AG20443 (cell line): Measurements from ENCODE around the gene CLASP1.
"Not testable (repeated sequence)": the region's sequence is repeated elsewhere in the genome, so short reads cannot be mapped to it uniquely, and the experiment has no call there.

Experiments
- DNase-seq: peaks from one replicate; pipeline ENCODE4 v3.0.0; 2012; ENCODE audit warnings: low spot score, mixed read lengths

CLASP1 gene

DNA sequence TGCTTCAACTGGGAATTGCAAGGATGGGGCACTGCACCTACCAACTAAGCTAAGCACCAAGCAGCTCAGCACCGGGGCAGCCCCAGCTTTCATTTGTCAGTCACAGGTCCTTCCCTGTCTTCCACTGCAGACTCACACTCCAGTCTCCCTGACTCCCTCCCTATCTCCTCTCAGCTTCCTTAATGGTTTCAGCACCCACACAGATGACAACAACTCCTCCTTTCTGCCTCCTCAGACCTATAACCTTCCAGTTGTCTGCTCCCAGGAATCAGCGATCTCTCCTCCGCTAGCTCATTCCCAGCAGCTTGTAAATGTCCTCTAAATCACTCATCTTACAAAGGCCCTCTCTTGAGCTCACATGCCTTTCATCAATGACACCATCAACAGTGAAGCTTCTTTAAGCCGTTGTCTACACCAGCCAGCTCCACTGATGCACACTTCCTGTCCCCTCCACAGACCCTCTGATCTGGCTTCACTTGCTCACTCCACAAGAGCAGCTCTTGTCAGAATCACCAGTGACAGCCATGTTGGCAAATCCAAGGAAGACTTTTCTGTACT, 32.1 kb downstream of the CLASP1 start:
- no peak for DNase-seq

DNA sequence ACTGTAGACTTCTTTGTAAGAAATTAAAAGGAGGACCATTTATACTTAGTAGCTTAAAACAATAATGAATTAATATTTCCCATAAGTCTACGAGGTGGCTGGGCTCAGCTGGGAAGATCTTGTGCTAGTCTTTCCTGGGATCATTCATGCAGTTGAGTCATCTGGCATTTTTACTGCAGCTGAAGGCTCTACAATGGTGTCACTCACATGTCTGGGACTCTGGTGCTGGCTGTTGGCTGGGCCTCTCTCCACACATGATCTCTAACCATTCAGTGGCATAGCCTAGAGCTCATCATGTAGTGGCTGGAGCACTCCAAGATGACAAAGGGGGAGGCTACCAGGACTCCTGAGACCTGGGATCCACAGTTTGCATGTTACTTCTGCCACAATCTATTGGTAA, 35.5 kb downstream of the CLASP1 start:
- no peak for DNase-seq

DNA sequence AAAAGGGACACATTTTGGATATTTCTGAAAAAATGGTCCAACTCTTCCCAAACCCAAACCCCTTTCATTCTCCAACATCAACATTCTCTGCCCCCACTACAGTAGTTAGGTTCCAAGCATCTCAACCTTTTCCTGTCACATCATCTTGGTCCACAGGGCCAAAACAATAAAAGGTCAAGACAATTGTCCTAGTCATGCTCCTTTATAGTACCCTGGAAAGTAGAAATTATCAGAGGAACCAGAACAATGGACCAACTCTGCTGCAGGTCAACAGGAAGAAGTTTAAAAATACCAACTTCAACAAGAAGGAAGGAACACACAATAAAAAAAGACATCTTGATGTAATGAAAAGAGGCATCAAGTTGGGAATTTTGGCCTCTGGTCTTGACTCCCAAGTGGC, 36.1 kb downstream of the CLASP1 start:
- DNase-seq, result no peak

DNA sequence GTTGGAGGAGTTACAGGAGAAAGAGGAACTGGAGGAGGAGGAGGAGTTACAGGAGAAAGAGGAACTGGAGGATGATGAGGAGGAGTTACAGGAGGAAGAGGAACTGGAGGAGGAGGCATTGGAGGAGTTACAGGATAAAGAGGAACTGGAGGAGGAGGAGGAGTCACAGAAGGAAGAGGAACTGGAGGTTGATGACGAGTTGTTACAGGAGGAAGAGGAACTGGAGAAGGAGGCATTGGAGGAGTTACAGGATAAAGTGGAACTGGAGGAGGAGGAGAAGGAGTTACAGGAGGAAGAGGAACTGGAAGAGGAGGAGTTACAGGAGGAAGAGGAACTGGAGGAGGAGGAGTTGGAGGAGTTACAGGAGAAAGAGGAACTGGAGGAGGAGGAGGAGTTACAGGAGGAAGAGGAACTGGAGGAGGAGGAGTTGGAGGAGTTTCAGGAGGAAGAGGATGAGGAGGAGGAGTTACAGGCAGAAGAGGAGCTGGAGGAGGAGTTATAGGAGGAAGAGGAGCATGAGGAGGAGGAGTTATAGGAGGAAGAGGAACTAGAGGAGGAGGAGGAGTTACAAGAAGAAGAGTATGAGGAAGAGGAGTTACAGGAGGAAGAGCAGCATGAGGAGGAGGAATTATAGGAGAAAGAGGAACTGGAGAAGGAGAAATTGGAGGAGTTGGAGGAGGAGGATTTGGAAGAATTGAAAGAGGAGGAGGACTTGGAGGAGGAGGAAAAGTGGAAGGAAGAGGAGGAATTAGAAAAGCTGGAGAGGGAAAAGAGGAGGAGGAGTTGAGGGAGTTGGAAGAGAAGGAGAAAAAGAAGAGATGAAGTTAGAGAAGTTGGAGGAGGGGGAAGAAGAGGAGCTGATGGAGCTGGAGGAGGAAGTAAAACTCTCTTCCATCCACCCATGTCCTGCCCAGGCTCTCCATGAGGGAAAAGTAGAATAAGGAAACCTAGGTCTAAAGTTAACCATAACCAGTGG, 37.2 kb downstream of the CLASP1 start:
- no peak for DNase-seq

DNA sequence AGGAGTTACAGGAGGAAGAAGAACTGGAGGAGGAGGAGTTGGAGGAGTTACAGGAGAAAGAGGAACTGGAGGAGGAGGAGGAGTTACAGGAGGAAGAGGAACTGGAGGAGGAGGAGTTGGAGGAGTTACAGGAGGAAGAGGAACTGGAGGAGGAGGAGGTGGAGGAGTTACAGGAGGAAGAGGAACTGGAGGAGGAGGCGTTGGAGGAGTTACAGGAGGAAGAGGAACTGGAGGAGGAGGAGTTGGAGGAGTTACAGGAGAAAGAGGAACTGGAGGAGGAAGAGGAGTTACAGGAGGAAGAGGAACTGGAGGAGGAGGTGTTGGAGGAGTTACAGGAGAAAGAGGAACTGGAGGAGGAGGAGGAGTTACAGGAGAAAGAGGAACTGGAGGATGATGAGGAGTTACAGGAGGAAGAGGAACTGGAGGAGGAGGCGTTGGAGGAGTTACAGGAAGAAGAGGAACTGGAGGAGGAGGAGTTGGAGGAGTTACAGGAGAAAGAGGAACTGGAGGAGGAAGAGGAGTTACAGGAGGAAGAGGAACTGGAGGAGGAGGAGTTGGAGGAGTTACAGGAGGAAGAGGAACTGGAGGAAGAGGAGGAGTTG, 38.1 kb downstream of the CLASP1 start:
- not testable (repeated sequence) for DNase-seq

DNA sequence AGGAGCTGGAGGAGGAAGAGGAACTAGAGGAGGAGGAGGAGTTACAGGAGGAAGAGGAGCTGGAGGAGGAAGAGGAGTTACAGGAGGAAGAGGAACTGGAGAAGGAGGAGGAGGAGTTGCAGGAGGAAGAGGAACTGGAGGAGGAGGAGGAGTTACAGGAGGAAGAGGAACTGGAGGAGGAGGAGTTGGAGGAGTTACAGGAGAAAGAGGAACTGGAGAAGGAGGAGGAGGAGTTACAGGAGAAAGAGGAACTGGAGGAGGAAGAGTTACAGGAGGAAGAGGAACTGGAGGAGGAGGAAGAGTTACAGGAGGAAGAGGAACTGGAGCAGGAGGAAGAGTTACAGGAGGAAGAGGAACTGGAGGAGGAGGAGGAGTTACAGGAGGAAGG, 38.8 kb downstream of the CLASP1 start:
- DNase-seq, result not testable (repeated sequence)

DNA sequence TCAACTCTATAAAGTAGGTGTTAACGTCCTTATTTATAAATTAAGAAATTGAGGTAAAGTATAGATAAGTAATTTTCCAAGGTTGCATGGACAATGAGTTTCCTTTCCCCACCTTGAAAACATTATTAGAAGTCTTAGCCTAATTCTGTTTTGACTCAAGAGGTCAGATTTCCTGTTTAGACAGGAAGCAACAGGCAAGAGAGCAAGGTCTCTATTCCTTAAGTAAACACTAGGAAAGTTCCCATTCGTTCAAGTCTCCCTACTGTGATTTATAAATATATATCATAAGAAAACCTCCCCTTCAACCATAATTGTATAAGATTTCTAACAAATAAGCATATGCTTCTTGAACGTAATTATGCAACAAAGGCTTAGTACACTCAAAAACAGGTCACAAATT, 40.3 kb downstream of the CLASP1 start:
- DNase-seq, result no peak

DNA sequence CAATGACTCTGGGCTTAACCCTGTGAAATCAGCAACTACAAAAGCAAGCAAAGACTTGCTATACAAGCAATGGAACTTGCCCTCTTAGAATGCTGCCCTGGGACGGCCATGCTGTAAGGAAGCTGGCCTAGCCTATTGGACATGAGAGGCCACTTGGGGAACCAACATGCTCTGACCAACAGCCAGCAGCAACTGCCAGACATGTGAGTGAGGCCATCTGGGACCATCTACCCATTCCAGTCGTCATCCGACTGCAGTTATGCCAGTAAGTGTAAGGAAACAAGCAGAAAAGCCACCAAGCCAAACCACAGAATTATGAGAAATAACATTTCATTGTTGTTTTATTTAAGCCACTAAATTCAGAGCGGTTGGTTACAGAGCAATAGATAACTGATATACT, 40.9 kb downstream of the CLASP1 start:
- no peak for DNase-seq

DNA sequence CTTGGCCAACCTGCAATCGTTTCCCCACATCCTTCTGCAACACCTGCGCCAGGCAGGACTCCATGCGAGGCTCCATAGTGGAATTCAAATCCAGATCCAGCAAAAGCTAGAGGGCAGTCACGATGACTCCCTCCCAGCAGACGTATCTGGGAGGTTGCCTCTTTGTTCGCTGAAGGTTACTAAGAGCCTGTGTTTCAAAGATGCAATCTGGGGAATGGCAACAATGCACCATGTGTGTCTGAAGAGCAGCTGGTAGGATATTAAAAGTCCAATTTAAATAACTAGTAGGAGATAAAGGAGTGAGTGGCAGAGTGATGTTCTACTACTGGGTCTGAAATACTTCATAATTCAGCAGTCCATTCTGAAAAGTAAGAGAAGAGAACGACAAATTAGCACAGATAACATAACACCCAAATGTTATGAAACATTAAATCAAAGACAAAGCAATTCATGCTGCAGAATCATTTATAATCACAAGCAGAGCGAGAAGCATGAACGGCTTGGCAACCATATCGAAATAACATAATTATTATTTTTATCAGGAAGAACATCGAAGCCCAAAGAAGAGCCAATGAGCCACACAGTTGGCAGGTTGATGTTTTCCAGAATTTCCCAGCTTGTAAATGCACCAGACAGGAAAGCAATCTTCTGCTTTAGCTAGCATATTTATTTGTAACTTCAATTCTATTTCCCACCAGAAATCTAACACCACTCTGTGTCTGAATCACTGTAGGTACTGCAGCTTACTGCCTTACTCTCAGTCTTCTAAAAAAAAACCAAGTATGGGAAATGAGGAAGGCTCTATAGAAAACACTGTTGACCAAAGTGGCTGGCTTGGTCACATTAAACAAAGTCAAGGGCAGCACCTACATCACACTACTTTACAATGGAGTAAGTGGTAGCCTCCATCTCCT, 43.2 kb downstream of the CLASP1 start:
- no peak for DNase-seq

DNA sequence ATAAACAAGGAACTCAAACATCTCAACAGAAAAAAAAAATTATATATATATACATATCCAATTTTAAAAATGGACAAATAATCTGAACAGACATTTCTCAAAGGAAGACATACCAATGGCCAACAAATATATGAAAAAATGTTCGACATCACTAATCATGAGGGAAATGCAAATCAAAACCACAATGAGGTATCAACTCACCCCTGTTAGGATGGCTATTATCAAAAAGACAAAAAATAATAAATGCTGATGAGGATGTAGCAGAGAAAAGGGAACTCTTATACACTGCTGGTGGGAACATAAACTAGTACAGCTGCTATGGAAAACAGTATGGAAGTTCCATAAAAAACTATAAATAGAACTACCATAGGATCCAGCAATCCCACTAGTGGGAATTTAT, 46.1 kb downstream of the CLASP1 start:
- DNase-seq, result no peak

DNA sequence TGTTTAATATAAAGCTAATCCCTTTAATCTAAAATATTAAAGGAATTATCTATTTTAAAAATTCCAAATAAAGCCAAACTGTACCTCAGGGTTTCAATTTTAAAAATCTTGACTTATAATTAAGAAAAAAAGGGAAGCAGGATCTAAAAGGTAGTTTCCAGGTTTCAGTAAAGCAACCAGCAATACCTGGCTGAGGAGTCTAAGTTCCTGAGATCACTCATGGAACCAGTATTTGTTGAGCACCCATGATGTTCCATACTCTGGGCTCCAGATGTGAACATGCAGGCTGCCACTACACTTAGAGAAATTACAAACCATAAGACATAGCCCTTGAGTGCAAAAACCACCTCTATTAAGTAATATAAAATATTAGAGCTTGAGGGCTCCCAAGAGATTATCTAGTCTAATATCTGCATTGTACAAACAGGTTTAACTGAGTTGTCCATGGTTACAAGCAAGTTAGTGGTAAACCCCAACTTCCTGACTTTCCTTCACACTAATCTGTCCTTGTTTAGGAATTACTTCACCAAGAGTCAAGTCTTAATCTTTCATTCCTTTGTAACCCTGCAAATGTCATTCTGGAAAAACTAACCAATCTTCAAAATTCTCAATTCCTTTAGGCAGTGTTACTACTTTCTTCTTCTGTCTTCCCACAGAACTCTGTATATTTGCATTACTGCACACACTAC, 49.2 kb downstream of the CLASP1 start:
- DNase-seq, result no peak

DNA sequence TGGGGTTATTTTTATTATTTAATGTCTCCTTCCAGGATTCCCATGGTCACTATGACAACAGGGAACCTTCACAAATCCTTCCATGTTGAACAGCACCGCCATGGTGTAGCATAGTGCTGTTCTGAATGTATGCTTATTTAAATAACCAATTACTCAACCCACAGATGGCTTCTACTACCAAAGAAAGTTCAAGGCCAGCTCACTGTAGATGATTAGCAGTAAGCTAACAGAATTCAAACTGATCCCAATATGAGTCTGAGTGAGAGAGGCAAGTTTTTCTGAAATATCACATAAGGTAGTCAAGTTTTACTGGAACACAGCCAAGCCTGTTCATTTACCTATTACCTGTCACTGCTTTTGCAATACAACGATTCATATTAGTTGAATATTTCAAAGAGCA, 51.2 kb downstream of the CLASP1 start:
- no peak for DNase-seq

DNA sequence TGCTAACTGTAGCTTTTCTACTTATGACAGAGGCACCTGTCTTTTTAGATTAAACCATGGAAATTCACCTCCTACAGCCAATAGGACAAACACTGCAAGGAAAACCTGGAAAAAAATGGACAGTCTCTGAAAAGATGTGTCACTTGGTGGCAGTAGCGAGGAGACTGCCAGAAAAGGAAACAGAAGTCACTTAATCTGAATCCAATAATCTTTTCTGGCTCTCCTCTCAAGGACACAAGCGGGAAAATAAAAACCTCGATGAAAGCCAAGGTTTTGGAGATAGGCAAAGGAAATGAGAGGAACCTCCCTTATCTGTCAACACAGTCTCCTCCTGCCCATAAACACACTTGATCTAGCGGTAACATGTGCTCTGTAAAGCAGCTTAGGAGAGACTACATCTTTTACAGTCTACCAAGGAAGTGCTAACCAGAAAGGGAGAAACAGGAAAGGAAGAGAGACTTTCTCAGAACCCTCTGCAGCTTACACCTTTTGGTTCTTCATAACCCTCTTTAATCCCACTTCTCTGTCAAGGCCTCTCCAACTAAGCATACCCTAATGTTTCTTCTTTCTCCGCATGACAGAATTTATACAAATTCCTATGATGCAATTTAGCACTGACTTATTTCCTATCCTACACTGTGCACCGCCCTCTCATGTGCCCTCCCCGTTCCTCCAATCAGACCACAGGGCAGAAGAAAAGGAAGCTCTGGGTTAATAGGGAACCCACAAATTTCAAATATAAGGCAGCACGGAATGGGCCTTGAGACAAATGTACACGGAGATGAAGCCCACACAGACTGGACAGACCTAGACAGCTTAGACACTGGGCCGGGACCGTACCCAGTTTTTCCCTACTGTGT, 52.8 kb downstream of the CLASP1 start:
- DNase-seq, result peak; percentile 64

DNA sequence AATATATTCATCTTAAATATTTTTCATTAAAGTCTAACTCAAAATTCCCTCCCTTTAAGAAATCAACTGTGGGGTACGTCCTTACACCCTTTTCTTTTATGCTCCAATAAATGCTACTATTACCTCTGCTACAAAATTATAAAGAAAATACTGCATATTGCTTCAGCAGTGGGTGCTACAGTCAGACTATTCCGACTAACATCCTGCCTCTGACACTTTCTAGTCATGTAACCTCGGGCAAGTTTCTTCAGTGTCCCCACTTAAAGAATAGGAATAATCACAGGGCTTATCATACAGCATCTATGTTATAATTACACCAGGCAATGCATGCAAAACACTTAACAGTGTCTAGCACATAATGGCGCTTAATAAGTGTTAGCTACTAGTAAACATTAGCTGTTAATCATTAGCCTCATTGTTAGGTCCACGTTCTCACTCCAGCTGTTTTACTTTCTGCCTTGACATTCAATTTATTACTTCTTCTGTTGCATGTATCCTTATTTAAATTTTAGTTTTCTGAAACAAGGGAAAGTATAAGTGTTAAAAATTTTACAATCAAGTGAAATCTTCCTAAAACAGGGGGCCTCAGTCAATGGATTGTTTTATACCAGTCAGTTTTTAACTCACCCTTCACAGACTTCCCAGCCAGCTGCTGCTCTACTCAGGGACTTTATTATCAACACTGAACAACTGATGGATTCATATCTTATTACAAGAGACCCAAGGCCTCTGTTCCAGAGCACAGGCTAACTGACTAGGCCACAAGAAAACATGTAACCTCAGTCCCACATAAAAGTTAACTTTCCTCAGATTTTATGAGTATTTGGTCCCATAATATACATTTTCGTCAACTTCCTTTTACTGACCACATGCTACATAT, 54.0 kb downstream of the CLASP1 start:
- DNase-seq, result no peak

DNA sequence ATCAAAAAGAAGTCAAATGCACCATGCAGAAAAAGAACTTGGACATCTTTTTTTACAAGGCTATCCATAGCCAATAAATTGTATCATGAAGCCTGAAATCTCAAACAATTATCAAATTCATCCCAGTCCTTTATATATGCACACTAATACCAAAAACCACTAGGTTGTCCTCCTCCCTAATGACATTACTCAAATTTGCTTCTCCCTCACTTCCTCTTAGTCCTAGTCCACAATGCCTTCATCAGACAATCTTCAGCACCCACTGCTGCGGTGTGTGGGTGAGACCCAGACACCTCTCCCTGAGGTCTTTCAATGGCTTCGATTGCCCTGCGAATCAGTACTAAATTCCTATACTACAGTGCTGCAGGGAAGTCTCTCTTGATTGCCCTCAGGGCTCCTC, 58.1 kb downstream of the CLASP1 start:
- DNase-seq, result no peak

DNA sequence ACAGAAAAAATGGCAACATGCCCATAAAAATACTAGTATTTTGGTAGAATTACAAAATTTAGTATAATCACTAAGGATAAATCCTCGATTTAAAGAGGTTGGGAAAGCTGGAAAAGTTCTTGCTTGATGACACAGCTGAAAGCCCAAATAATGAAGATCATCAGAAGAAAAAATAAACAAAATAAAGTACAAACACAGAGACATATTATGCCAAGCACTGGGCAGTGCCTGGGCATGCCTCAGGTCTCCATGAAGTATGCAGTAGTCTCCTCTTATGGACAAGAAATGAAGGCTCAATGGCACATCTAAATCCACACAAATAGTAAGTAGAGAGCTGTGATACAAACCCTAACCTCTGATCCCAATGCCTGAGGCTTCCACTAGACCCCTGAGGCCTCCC, 60.9 kb downstream of the CLASP1 start:
- no peak for DNase-seq

DNA sequence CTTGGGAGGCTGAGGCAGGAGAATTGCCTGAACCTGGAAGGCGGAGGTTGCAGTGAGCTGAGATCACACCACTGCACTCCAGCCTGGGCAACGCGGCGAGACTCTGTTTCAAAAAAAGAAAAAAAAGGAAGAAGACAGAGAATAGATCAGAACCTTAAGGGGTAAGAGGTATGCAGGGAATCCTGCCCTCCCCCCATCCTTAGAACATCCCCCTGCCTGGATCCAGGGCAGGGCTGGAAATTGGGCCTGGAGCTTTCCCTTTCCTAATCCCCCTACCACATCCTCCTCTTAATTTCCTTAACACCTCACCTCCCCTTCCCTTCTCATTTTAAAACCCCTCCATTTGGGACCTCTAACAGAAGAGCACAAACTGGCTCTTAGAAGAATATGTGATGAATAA, 62.1 kb downstream of the CLASP1 start:
- DNase-seq, result no peak

DNA sequence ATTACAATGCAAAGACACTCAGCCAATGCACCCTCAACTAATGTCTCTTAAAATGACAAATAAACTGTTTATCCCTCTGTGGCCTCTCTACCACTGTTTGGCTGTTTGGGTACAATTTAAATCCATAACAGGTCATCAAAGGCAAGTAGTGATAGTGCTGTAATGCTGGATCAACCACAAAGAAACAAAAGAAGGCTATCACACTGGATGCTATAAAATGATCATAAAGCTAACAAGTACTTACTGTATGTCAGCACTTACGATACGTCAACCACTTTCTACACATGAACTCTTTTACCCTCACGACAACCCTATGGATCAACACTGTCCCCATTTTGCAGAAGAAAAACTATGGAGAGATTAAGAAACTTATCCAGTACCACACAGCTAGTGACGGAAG, 64.5 kb downstream of the CLASP1 start:
- no peak for DNase-seq

DNA sequence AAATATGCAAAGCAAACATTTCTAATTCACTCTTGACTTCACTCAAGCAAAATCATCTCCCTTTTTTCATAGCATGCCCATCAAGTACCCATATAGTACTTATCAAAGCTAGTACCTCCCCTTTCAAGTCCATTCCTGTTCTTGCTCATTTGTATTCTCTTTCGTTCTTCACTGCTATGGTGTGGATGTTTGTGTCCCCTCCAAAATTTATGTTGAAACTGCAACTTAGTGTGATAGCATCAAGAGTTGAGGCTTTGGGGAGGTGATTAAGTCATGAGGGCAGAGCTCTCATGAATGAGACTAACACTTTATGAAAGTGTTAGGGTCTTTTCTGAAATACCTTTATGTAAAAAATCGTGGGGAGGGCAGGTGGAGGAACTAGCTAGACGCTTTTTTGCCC, 65.7 kb downstream of the CLASP1 start:
- DNase-seq, result no peak

DNA sequence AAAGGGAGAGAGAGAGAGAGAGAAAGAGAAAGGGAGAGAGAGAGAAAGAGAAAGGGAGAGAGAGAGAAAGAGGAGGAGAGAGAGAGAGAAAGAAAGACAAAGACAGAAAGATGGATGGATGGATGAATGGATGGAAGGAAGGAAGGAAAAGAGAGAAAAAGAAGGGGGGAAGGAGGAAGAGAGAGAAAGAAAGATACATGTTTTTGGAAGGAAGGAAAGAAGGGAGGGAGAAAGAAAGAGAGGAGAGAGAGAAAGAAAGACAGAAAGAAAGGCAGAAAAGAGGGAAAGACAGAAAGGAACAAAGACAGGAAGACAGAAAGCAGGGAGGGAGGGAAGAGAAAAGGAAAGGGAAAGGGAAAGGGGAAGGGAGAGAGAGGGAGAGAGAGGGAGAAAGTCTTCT, 67.0 kb downstream of the CLASP1 start:
- DNase-seq, result no peak
